Measurements from ENCODE around the gene RBFA. TPM values are rescaled to one million over a fixed set of nuclear protein-coding genes. Genes with fewer than 3 reads are reported as not detected.
"Not testable (repeated sequence)": the region's sequence is repeated elsewhere in the genome, so short reads cannot be mapped to it uniquely, and the experiment has no call there.

The RBFA gene
- polyA plus RNA-seq, 1 donor = 33.0 TPM

DNA sequence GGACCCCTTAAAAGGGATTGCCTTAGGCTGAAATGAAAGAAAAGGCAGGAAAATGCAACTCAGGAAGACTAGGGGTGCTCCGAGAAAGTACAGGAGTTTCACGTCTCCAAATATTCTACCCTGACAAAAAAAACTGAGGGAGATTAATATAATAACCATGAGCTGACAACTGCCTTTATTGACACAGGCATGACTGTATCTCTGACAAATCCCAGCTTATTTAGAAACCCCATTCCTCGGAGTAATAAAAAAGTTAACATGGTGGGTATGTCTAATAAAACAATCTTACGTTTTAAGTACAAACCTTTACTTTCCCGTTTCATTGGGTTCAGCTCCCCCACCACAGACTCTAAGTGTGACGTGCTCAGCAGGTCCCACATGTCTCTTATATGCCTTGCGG, 7.9 kb upstream of the RBFA start:
- Histone ChIP-seq H3K9me3 (ENCODE audit: control insufficient read depth, low read depth, low read length) (peaks cover 11% of the 10 kb centered on the region), H3K27ac (ENCODE audit: low read length) (no peak overlapping the region), H3K4me3 (ENCODE audit: low read length) (no peak overlapping the region), H3K4me1 (ENCODE audit: control insufficient read depth, insufficient read depth, low read length) (no peaks in the 10 kb centered on the region), H3K36me3 (ENCODE audit: control insufficient read depth, insufficient read depth, low read length) (no peaks in the 10 kb centered on the region), H3K27me3 (ENCODE audit: control insufficient read depth, insufficient read depth, low read length) (no peaks in the 10 kb centered on the region)
- no peak for DNase-seq
- WGBS (ENCODE audit: insufficient coverage, low lambda C conversion rate) = 91% methylated on average over 5 of the region's 7 CpGs

DNA sequence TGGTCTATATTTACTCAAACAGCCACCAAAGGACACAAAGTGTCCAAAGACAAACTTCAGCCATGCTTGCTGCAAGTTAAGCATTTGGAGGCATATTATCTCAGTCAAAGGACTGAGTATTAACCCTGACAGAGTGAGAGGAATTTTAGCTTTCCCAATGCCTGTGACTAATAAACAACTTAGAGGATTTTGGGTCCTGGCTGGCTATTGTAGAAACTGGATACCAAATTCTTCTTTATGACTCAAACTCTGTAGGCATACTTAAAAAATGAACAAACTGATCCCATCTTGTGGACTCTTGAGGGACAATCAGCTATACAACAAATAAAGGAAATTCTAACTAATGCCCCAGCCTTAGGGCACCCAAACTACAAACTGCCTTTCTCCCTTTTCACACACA, 6.5 kb upstream of the RBFA start:
- not testable (repeated sequence) for H3K9me3 ChIP-seq (ENCODE audit: control insufficient read depth, low read depth, low read length); H3K27ac ChIP-seq (ENCODE audit: low read length); H3K4me3 ChIP-seq (ENCODE audit: low read length); DNase-seq; H3K36me3 ChIP-seq (ENCODE audit: control insufficient read depth, insufficient read depth, low read length); H3K27me3 ChIP-seq (ENCODE audit: control insufficient read depth, insufficient read depth, low read length); H3K4me1 ChIP-seq (ENCODE audit: control insufficient read depth, insufficient read depth, low read length)

DNA sequence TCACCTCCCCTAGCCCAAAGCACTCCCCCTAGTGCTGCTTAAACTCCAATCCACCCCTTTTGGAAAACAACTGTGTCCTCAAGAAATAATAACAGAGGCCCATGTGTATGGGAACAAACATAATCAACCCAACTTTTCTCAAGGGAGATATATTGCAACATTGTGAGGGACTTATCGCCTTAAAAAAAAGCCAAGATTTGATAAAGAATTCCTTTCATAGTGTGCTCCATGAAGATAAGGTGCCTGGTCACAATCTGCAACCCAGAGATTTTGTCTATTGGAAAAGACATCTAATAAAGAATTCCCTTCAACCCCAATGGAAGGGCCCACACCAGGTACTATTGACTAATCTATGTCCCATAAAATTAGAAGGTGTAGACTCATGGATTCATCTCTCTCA, 4.5 kb upstream of the RBFA start:
- Histone ChIP-seq H3K27ac (ENCODE audit: low read length) (no peak overlapping the region), H3K36me3 (ENCODE audit: control insufficient read depth, insufficient read depth, low read length) (no peaks in the 10 kb centered on the region), H3K27me3 (ENCODE audit: control insufficient read depth, insufficient read depth, low read length) (no peaks in the 10 kb centered on the region), H3K4me1 (ENCODE audit: control insufficient read depth, insufficient read depth, low read length) (no peaks in the 10 kb centered on the region), H3K4me3 (ENCODE audit: low read length) (no peak overlapping the region), H3K9me3 (ENCODE audit: control insufficient read depth, low read depth, low read length) (peaks cover 4% of the 10 kb centered on the region)
- whole genome bisulfite sequencing (ENCODE audit: insufficient coverage, low lambda C conversion rate) = no CpG with 5 or more reads among the region's 1 CpG
- DNase-seq = no peak

DNA sequence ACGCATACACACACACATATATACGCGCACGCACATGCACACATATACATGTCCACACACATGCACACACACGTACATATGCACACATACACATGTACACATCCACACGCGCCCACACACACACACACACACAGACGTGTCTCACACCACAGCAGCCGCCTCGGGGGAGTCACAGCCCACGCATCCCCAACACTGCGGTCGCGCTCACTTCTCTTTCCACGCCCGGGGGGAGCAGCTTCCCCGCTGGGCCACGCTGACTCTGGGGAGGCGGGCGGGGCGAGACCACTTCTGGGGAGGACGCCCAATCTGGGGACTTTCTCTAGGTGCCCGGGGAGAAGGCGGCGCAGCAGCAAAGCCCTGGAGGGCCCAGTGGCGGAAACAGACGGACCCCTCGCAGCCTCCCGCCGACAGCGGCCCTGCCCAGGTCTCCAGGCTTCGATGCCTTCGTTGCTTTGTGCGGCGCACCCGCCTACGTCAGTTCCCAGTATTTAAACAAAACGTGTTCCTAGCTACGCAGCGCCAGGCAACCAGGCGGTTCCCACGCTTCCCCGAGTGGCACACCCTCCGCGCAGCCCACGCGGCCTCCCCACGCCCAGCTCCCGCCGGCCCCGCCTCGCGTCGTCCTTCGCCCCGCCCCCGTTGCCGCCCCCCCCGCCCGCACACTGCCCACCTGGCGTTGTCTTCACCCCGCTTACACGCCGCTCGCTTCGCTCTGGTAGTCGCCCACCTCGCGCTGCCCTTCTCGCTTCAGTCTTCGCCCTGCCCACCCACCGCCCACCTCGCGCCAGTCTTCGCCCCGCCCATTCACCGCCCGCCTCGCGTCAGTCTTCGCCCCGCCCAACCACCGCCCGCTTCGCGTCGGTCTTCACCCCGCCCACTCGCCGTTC, 810 bp upstream of the RBFA start:
- Histone ChIP-seq H3K36me3 (ENCODE audit: control insufficient read depth, insufficient read depth, low read length) (peaks cover 11% of the 10 kb centered on the region), H3K9me3 (ENCODE audit: control insufficient read depth, low read depth, low read length) (peaks cover 4% of the 10 kb centered on the region), H3K4me3 (ENCODE audit: low read length) (peak overlapping the region; percentile 74), H3K27me3 (ENCODE audit: control insufficient read depth, insufficient read depth, low read length) (no peaks in the 10 kb centered on the region), H3K27ac (ENCODE audit: low read length) (peak overlapping the region; percentile 70), H3K4me1 (ENCODE audit: control insufficient read depth, insufficient read depth, low read length) (peaks cover 9% of the 10 kb centered on the region)
- peak in 1 of 2 donors; percentile 9 for DNase-seq
- no CpG with 5 or more reads among the region's 90 CpGs for WGBS (ENCODE audit: insufficient coverage, low lambda C conversion rate)

DNA sequence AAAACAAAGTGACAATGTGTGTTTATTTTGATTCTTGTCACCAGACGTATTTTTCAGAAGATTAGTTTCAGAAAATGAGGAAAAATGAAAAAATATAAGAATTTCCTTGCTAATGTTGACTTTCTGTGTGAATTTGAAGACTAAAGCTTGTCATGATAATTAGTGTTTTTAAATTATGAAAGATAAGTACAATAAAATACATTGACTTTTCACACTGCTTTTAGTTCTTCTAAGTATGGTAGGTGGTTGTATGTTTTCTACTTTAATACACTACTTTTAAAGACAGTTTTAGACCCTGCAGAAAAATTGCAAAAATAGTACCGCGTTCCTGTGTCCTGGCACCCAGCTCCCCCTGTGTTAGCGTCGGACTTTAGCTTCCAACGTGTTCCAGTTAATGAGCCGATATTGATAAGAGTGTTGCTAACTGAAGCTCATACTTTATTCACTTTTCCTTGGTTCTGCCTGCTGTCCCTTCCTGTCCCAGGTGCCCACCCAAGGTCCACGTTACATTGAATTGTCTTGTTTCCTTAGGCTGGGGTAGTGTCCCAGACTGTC, 695 bp downstream of the RBFA start:
- no CpG with 5 or more reads among the region's 8 CpGs for WGBS (ENCODE audit: insufficient coverage, low lambda C conversion rate)
- H3K27ac ChIP-seq (ENCODE audit: low read length) = peak overlapping the region; percentile 81
- H3K4me3 ChIP-seq (ENCODE audit: low read length) = peak overlapping the region; percentile 69
- DNase-seq = peak in 1 of 2 donors; percentile 32
- H3K27me3 ChIP-seq (ENCODE audit: control insufficient read depth, insufficient read depth, low read length) = no peaks in the 10 kb centered on the region
- peaks cover 4% of the 10 kb centered on the region for H3K9me3 ChIP-seq (ENCODE audit: control insufficient read depth, low read depth, low read length)
- H3K4me1 ChIP-seq (ENCODE audit: control insufficient read depth, insufficient read depth, low read length) = peaks cover 9% of the 10 kb centered on the region
- H3K36me3 ChIP-seq (ENCODE audit: control insufficient read depth, insufficient read depth, low read length) = peaks cover 14% of the 10 kb centered on the region

DNA sequence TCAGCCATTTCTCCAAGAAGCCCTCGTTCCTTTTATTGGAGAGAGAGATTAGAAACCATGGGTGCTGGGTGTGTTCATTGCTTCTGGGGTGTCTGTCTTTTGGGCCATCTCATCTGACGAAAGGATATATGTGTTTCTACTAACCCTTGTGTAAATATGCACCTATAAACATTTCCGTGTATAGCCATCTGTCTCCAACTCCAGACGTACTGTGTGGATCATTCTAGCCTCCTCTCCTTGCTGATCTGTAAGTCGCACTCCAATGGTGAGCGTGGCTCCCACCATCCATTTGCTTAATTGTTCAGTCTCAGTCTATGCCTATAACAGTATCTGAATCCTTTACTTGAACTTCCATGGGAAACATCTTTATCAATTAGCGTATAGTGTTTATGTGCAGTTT, 1.8 kb downstream of the RBFA start:
- H3K36me3 ChIP-seq (ENCODE audit: control insufficient read depth, insufficient read depth, low read length) = peaks cover 16% of the 10 kb centered on the region
- H3K4me3 ChIP-seq (ENCODE audit: low read length) = no peak overlapping the region
- no peak overlapping the region for H3K27ac ChIP-seq (ENCODE audit: low read length)
- peaks cover 9% of the 10 kb centered on the region for H3K4me1 ChIP-seq (ENCODE audit: control insufficient read depth, insufficient read depth, low read length)
- DNase-seq = no peak
- H3K9me3 ChIP-seq (ENCODE audit: control insufficient read depth, low read depth, low read length) = peaks cover 4% of the 10 kb centered on the region
- WGBS (ENCODE audit: insufficient coverage, low lambda C conversion rate) = no CpG with 5 or more reads among the region's 7 CpGs
- H3K27me3 ChIP-seq (ENCODE audit: control insufficient read depth, insufficient read depth, low read length) = no peaks in the 10 kb centered on the region

DNA sequence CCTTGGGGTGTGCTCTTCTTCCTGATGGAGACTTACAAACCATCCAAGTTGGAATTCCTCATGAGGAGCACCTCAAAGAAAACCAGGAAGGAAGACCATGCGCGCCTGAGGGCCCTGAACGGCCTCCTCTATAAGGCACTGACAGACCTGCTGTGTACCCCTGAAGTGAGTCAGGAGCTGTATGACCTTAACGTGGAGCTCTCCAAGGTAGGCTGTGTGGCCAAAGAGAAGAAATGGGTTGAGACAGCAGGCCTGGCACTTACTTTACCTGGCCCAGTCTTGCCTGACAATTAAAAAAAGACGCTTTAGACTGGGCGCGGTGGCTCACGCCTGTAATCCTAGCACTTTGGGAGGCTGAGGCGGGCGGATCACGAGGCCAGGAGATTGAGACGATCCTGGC, 3.1 kb downstream of the RBFA start:
- peaks cover 9% of the 10 kb centered on the region for H3K4me1 ChIP-seq (ENCODE audit: control insufficient read depth, insufficient read depth, low read length)
- H3K9me3 ChIP-seq (ENCODE audit: control insufficient read depth, low read depth, low read length) = peaks cover 4% of the 10 kb centered on the region
- no peak overlapping the region for H3K27ac ChIP-seq (ENCODE audit: low read length)
- peaks cover 20% of the 10 kb centered on the region for H3K36me3 ChIP-seq (ENCODE audit: control insufficient read depth, insufficient read depth, low read length)
- DNase-seq = no peak
- no peaks in the 10 kb centered on the region for H3K27me3 ChIP-seq (ENCODE audit: control insufficient read depth, insufficient read depth, low read length)
- no peak overlapping the region for H3K4me3 ChIP-seq (ENCODE audit: low read length)
- WGBS (ENCODE audit: insufficient coverage, low lambda C conversion rate) = no CpG with 5 or more reads among the region's 12 CpGs

DNA sequence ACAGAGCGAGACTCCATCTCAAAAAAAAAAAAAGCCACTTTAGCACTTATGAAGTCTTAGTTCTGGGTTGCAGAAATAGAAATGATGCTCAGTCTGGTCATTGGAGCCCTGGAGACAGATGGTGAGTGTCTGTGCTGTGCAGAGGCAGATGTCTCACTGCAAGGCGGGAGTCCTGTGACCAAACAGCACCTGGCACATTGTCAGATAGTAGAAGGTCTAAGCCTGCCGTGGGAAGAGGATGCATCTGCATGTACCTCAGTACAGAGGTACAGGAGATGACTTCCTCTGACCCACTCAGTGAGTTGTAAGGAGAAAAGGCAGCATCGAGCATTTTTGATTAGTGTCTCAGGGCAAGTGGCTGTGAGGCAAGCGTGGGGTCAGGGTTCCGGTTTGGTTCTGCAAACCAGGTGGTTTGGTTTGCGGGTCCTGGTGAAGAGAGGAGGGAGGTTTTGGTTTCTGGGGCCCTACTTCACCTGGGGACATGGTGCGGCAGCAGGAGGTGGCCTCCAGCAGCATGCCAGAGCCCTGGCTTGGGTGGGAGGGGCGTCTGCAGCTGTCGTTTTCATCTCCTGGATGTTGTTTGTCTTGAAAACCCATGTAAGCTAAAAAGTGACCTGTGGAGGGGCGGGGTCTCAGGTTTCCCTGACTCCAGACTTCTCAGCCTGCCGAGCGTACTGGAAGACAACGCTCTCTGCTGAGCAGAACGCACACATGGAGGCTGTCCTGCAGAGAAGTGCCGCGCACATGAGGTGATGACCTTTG, 3.8 kb downstream of the RBFA start:
- Histone ChIP-seq H3K27me3 (ENCODE audit: control insufficient read depth, insufficient read depth, low read length) (no peaks in the 10 kb centered on the region), H3K4me3 (ENCODE audit: low read length) (no peak overlapping the region), H3K36me3 (ENCODE audit: control insufficient read depth, insufficient read depth, low read length) (peaks cover 22% of the 10 kb centered on the region), H3K4me1 (ENCODE audit: control insufficient read depth, insufficient read depth, low read length) (peaks cover 9% of the 10 kb centered on the region), H3K9me3 (ENCODE audit: control insufficient read depth, low read depth, low read length) (peaks cover 4% of the 10 kb centered on the region), H3K27ac (ENCODE audit: low read length) (no peak overlapping the region)
- DNase-seq = no peak
- no CpG with 5 or more reads among the region's 17 CpGs for WGBS (ENCODE audit: insufficient coverage, low lambda C conversion rate)

DNA sequence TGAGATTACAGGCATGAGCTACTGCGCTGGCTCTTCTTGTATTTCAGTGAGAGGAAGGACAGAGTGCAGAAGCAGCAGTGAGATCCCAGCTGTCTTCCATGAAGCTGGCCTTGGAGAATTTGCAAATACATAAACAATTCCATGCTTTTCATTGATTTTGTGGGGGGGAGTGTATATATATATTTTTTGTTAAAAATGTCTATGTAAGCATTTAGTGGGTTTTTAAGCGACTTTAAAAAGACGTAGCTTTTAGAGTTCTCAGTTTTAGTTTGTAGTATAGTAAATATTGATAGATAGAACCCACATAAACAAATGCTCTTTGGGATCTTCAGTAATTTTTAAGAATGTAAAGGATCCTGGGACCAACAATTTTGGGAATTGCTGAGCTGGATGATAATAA, 6.3 kb downstream of the RBFA start:
- WGBS (ENCODE audit: insufficient coverage, low lambda C conversion rate) = 80% methylated on average over 1 of the region's 3 CpGs
- Histone ChIP-seq H3K27me3 (ENCODE audit: control insufficient read depth, insufficient read depth, low read length) (no peaks in the 10 kb centered on the region), H3K4me3 (ENCODE audit: low read length) (no peak overlapping the region), H3K4me1 (ENCODE audit: control insufficient read depth, insufficient read depth, low read length) (peaks cover 3% of the 10 kb centered on the region), H3K27ac (ENCODE audit: low read length) (no peak overlapping the region), H3K9me3 (ENCODE audit: control insufficient read depth, low read depth, low read length) (no peaks in the 10 kb centered on the region), H3K36me3 (ENCODE audit: control insufficient read depth, insufficient read depth, low read length) (peaks cover 42% of the 10 kb centered on the region)
- DNase-seq = no peak

DNA sequence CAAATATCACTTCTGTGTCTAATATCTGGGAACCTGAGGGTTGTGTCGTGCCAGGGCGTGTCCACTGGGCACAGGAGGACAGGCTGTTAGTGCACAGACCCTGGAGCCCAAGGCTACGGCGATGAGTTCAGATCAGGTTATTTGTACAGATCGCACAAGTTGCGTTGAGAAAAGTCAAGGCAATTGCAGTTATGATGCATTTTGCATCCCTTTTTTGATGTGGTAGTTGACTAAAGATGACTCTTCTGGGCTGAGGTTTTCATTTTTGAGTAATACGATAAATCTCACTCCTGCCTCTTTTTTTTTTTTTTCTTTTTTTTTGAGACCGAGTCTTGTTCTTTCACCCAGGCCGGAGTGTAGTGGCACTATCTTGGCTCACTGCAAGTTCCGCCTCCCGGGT, 7.2 kb downstream of the RBFA start:
- Histone ChIP-seq H3K4me1 (ENCODE audit: control insufficient read depth, insufficient read depth, low read length) (no peaks in the 10 kb centered on the region), H3K4me3 (ENCODE audit: low read length) (no peak overlapping the region), H3K36me3 (ENCODE audit: control insufficient read depth, insufficient read depth, low read length) (peaks cover 49% of the 10 kb centered on the region), H3K27ac (ENCODE audit: low read length) (no peak overlapping the region), H3K27me3 (ENCODE audit: control insufficient read depth, insufficient read depth, low read length) (no peaks in the 10 kb centered on the region), H3K9me3 (ENCODE audit: control insufficient read depth, low read depth, low read length) (peaks cover 2% of the 10 kb centered on the region)
- no CpG with 5 or more reads among the region's 11 CpGs for WGBS (ENCODE audit: insufficient coverage, low lambda C conversion rate)
- no peak for DNase-seq

All from large intestine (tissue), 3 donors.